IMR-90 (cell line): ENCODE results near the gene PHETA1. TPM values are rescaled to one million over a fixed set of nuclear protein-coding genes. Genes with fewer than 3 reads are reported as not detected.

Experiments used
- ATAC-seq: fragments of 200-7000 bp; cut with Tn5 transposase; 2 replicates; pipeline ENCODE4 v1.9.1; 2020; ENCODE audit warnings: low read depth, mild to moderate bottlenecking, moderate library complexity
- BruUV-seq: library from RNA; stranded (reverse); fragments of 400-500 nt; replicated peaks from 2 replicates; lab custom pipeline; 2021; lab: Mats Ljungman, UMichigan
- CTCF ChIA-PET: fragments of 300-600 bp; formaldehyde crosslinking; extraction: SDS; loops from one replicate; lab custom pipeline; 2021; ENCODE audit warnings: antibody characterized with exemption; lab: Yijun Ruan, JAX
- POLR2A ChIA-PET: fragments of 300-600 bp; sonication (Branson Sonifier 250); formaldehyde crosslinking; loops from one replicate; lab custom pipeline; 2022; ENCODE audit warnings: antibody characterized with exemption; ENCODE audit not compliant: unreplicated experiment; lab: Charles Lee
- DNase-seq: peaks from one replicate; pipeline ENCODE4 v3.0.0; 2013
- H2AFZ ChIP-seq: replicated peaks from 2 replicates; pipeline ENCODE3; 2013; ENCODE audit warnings: low read length, mild to moderate bottlenecking; ENCODE audit not compliant: poor library complexity
- H2AK5ac ChIP-seq: 2 replicates; pipeline ENCODE4 v1.6.1; 2013; ENCODE audit warnings: low read depth, low read length, inconsistent platforms
- H2AK9ac ChIP-seq: replicated peaks from 2 replicates; pipeline ENCODE3; 2013; ENCODE audit warnings: mild to moderate bottlenecking, low read depth, low read length, moderate library complexity; ENCODE audit not compliant: poor library complexity
- H2BK120ac ChIP-seq: 2 replicates; pipeline ENCODE4 v1.6.1; 2013; ENCODE audit warnings: low read depth, low read length, inconsistent platforms
- H2BK15ac ChIP-seq: 3 replicates; pipeline ENCODE4 v1.6.1; 2013; ENCODE audit warnings: low read depth, low read length, inconsistent platforms
- H2BK20ac ChIP-seq: 2 replicates; pipeline ENCODE4 v1.6.1; 2013; ENCODE audit warnings: low read depth, mild to moderate bottlenecking, inconsistent platforms, low read length, moderate library complexity
- H2BK5ac ChIP-seq: 2 replicates; pipeline ENCODE4 v1.6.1; 2013; ENCODE audit warnings: mild to moderate bottlenecking, low read depth, low read length, inconsistent platforms; ENCODE audit not compliant: poor library complexity, severe bottlenecking
- H3K14ac ChIP-seq: replicated peaks from 2 replicates; pipeline ENCODE4 v1.6.1; 2013; ENCODE audit warnings: low read depth, low read length, inconsistent platforms
- H3K18ac ChIP-seq: 2 replicates; pipeline ENCODE4 v1.6.1; 2013; ENCODE audit warnings: low read depth, low read length, control low read depth
- H3K23ac ChIP-seq: 2 replicates; pipeline ENCODE4 v1.6.1; 2013; ENCODE audit warnings: low read depth, low read length, inconsistent platforms
- H3K27ac ChIP-seq: 2 replicates; pipeline ENCODE4 v1.5.1; 2013; ENCODE audit warnings: mild to moderate bottlenecking, control low read depth, low read length; ENCODE audit not compliant: insufficient read depth
- H3K27me3 ChIP-seq: 2 replicates; pipeline ENCODE4 v1.6.1; 2013; ENCODE audit warnings: low read length; ENCODE audit not compliant: control insufficient read depth, insufficient read depth
- H3K36me3 ChIP-seq: 2 replicates; pipeline ENCODE4 v1.6.1; 2013; ENCODE audit warnings: low read length, mixed read lengths; ENCODE audit not compliant: control insufficient read depth, insufficient read depth
- H3K4ac ChIP-seq: 2 replicates; pipeline ENCODE4 v1.6.1; 2013; ENCODE audit warnings: low read depth, low read length, inconsistent platforms
- H3K4me1 ChIP-seq: 2 replicates; pipeline ENCODE4 v1.6.1; 2013; ENCODE audit warnings: low read length, mixed read lengths; ENCODE audit not compliant: control insufficient read depth, insufficient read depth
- H3K4me2 ChIP-seq: 2 replicates; pipeline ENCODE4 v1.6.1; 2013; ENCODE audit warnings: low read depth, mild to moderate bottlenecking, control low read depth, low read length, moderate library complexity
- H3K4me3 ChIP-seq: 2 replicates; pipeline ENCODE4 v1.5.1; 2013; ENCODE audit warnings: low read depth, mild to moderate bottlenecking, control low read depth, low read length, moderate library complexity; ENCODE audit not compliant: insufficient read depth
- H3K56ac ChIP-seq: 2 replicates; pipeline ENCODE4 v1.6.1; 2013; ENCODE audit warnings: low read length, inconsistent platforms; ENCODE audit not compliant: insufficient read depth; ENCODE audit errors: extremely low read depth
- H3K79me1 ChIP-seq, 2 experiments: 2 replicates each; pipeline ENCODE4 v1.6.1; 2013; ENCODE audit warnings: low read length in 2 of 2, inconsistent platforms in 1 of 2, low read depth in 1 of 2
- H3K9ac ChIP-seq: 2 replicates; pipeline ENCODE4 v1.6.1; 2013; ENCODE audit warnings: low read depth, low read length, control low read depth
- H3K9me1 ChIP-seq: 2 replicates; pipeline ENCODE4 v1.6.1; 2013; ENCODE audit warnings: low read length, inconsistent platforms; ENCODE audit not compliant: insufficient read depth
- H3K9me3 ChIP-seq: 2 replicates; pipeline ENCODE4 v1.6.1; 2013; ENCODE audit warnings: low read length; ENCODE audit not compliant: control insufficient read depth, insufficient read depth
- H4K20me1 ChIP-seq: 2 replicates; pipeline ENCODE4 v1.6.1; 2013; ENCODE audit warnings: low read length, inconsistent platforms; ENCODE audit not compliant: insufficient read depth
- H4K5ac ChIP-seq: 2 replicates; pipeline ENCODE4 v1.6.1; 2013; ENCODE audit warnings: mild to moderate bottlenecking, low read depth, low read length, control low read depth
- H4K8ac ChIP-seq, 2 experiments: 2 replicates each; pipeline ENCODE4 v1.6.1; 2013; ENCODE audit warnings: low read depth in 2 of 2, low read length in 2 of 2, control low read depth in 1 of 2, inconsistent platforms in 1 of 2
- H4K91ac ChIP-seq: 2 replicates; pipeline ENCODE4 v1.6.1; 2013; ENCODE audit warnings: low read depth, low read length, inconsistent platforms; ENCODE audit not compliant: insufficient read depth
- BHLHE40 ChIP-seq: fragments of 150-350 bp; IDR thresholded peaks from 2 replicates; pipeline ENCODE4 v1.6.1; 2016; ENCODE audit warnings: mild to moderate bottlenecking, low read depth, low read length
- CEBPB ChIP-seq: IDR thresholded peaks from 2 replicates; pipeline ENCODE4 v1.6.1; 2012; ENCODE audit warnings: low read depth, low read length, improper control_type of control experiment
- CHD1 ChIP-seq: IDR thresholded peaks from 2 replicates; pipeline ENCODE4 v1.6.1; 2012; ENCODE audit warnings: low read depth, low read length, improper control_type of control experiment
- FOS ChIP-seq: fragments of 150-350 bp; IDR thresholded peaks from 2 replicates; pipeline ENCODE4 v1.6.1; 2016; ENCODE audit warnings: low read depth, low read length
- MAFK ChIP-seq: IDR thresholded peaks from 2 replicates; pipeline ENCODE4 v1.6.1; 2012; ENCODE audit warnings: low read depth, low read length, improper control_type of control experiment
- MAZ ChIP-seq: IDR thresholded peaks from 2 replicates; pipeline ENCODE4 v1.6.1; 2012; ENCODE audit warnings: low read depth, mild to moderate bottlenecking, low read length, improper control_type of control experiment, moderate library complexity, borderline replicate concordance
- NFE2L2 ChIP-seq: fragments of 150-350 bp; IDR thresholded peaks from 2 replicates; pipeline ENCODE4 v1.6.1; 2016; ENCODE audit warnings: low read depth, mild to moderate bottlenecking, low read length
- POLR2A ChIP-seq: IDR thresholded peaks from 2 replicates; pipeline ENCODE4 v1.6.1; 2012; ENCODE audit warnings: mild to moderate bottlenecking, low read depth, low read length
- RAD21 ChIP-seq: IDR thresholded peaks from 2 replicates; pipeline ENCODE4 v1.6.1; 2012; ENCODE audit warnings: low read length, improper control_type of control experiment
- RCOR1 ChIP-seq: IDR thresholded peaks from 2 replicates; pipeline ENCODE4 v1.6.1; 2012; ENCODE audit warnings: mild to moderate bottlenecking, low read length, improper control_type of control experiment; ENCODE audit not compliant: insufficient replicate concordance
- RFX5 ChIP-seq: IDR thresholded peaks from 2 replicates; pipeline ENCODE4 v1.8.0; 2012; ENCODE audit warnings: low read depth, mild to moderate bottlenecking, low read length, moderate library complexity
- USF2 ChIP-seq: fragments of 150-350 bp; IDR thresholded peaks from 2 replicates; pipeline ENCODE4 v1.6.1; 2017; ENCODE audit warnings: mild to moderate bottlenecking, antibody characterized with exemption, low read length, low read depth
- WGBS, 2 experiments: methylation state at CpG; one replicate each; pipeline versions ENCODE4 v1.1.5 to v1.1.7; 2013; ENCODE audit warnings: missing lambda C conversion rate in 2 of 2; ENCODE audit not compliant: insufficient read length in 1 of 2; ENCODE audit errors: extremely low coverage in 2 of 2; 5-methylcytosine and 5-hydroxymethylcytosine counted together
- dilution Hi-C: fragments of 300-500 bp; cut with HindIII; formaldehyde crosslinking; loops from one replicate; pipeline ENCODE4 v1.14.3; 2018; ENCODE audit warnings: low sequenced_read_pairs; ENCODE audit not compliant: unreplicated experiment
- in situ Hi-C: fragments of 300-500 bp; cut with MboI; formaldehyde crosslinking; loops from 3 replicates; pipeline ENCODE4 v1.14.3; 2019; ENCODE audit warnings: low sequenced_read_pairs, inconsistent platforms, mixed read lengths
- intact Hi-C: fragments of 100-400 bp; cut with micrococcal nuclease; formaldehyde crosslinking; loops from 2 replicates; pipeline ENCODE4 v1.10.0; 2022
- polyA plus RNA-seq, 3 experiments: library from polyadenylated mRNA; depleted of rRNA; stranded (reverse); fragments of >200 nt; gene quantifications; 2 replicates each; pipeline ENCODE4 v1.2.3, GENCODE V29; 2012; ENCODE audit warnings: low replicate concordance in 1 of 3
- total RNA-seq: library from RNA; depleted of rRNA; stranded (reverse); fragments of >200 nt; gene quantifications from 2 replicates; pipeline ENCODE4 v1.2.3, GENCODE V29; 2012
- TF ChIP-seq, protein P1 (sequence below): conservative IDR thresholded peaks from 2 replicates; pipeline ENCODE4 v1.5.1; 2012; ENCODE audit warnings: mild to moderate bottlenecking, low read depth, low read length, improper control_type of control experiment

Gene PHETA1
- total and polyA plus RNA-seq, 2 of the 4 experiments (the other 2 are of a cell fraction): 3.2 to 6.6 TPM

DNA sequence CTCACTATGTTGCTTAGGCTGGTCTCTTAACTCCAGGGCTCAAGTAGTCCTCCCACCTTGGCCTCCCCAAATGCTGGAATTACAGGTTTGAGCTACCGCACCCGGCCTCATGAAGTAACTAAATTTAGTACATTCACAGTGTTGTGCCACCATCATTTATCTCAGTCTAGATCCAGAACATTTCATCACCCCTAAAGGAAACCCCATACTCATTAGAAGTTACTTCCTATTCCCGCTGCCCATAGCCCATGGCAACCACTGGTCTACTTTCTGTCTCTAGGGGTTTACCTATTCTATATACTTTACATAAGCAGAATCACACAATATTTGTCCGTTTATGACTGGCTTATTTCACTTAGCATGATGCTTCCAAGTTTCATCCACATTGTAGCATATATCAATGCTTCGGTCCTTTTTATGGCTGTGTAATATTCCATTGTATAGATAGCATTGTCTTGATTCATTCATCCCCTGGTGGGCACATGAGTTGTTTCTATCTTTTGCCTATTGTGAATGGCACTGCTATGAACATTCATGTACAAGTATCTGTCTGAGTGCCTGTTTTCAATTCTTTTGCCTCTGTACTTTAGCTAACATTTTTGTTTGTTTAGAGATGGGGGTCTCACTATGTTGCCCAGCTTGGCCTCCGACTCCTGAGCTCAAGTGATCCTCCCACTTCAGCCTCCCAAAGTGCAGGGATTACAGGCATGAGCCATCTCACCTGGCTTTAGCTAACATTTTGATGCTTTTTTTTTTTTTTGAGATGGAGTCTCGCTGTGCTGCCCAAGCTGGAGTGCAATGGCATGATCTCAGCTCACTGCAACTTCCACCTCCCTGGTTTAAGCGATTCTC, 26.7 kb upstream of the PHETA1 start (continued):
- no peak for TF ChIP-seq USF2

DNA sequence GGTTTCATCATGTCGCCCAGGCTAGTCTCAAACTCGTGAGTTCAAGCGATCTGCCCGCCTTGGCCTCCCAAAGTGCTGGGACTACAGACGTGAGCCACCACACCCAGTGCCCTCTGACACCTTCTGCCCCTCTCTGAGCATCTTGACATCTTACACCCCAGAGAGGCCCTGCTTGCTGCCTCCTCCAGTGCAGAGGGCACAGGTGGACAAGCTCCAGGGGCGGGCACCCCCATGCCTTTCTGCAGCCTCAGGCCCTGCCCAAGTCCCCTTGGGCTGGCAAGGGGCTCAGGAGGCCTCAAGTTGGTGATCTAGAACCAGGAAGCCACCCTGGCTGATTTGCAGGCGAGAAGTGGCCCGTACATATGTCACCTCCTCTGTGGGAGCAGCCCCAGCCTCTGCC, 25.6 kb upstream of the PHETA1 start:
- no TSS peak for BruUV-seq
- 88% methylated on average over 3 of the region's 8 CpGs; no CpG with 5 or more reads in 1 of the 2 experiments for WGBS, 2 experiments
- no peak for DNase-seq
- Histone ChIP-seq H3K79me1 (no peaks in the 10 kb centered on the region), H2BK20ac (no peak overlapping the region), H4K5ac (no peak overlapping the region), H2AFZ (no peak overlapping the region), H4K20me1 (no peaks in the 10 kb centered on the region), H3K4ac (no peak overlapping the region), H3K4me2 (no peak overlapping the region), H3K9me3 (no peaks in the 10 kb centered on the region), H2AK9ac (no peak overlapping the region), H2BK15ac (no peak overlapping the region; the same call in 2 of the 3 replicates), H3K56ac (no peak overlapping the region), H2AK5ac (no peak overlapping the region), H3K14ac (no peak overlapping the region), H3K4me3 (no peak overlapping the region), H4K91ac (no peak overlapping the region), H2BK5ac (no peak overlapping the region), H3K36me3 (no peaks in the 10 kb centered on the region), H2BK120ac (no peak overlapping the region), H3K27ac (no peak overlapping the region), H3K9me1 (no peaks in the 10 kb centered on the region), H3K18ac (no peak overlapping the region), H3K27me3 (peaks cover 5% of the 10 kb centered on the region; the same call in 1 of the 2 replicates), H3K9ac (no peak overlapping the region), H4K8ac (no peak overlapping the region), H3K4me1 (peaks cover 9% of the 10 kb centered on the region), H3K23ac (no peak overlapping the region)
- ChIA-PET POLR2A (no interaction called here), CTCF (interaction anchor here (1.2 kb wide), 1 partner anchor 57 kb away, joined by 3 read pairs; no protein-coding TSS in a partner anchor)
- in situ Hi-C loops (no loop called here), dilution Hi-C loops (no loop called here), intact Hi-C loops (no loop called here)
- no peak for ATAC-seq
- TF ChIP-seq MAZ (no peak), USF2 (no peak), RFX5 (no peak), BHLHE40 (no peak), RAD21 (no peak), RCOR1 (no peak), POLR2A (no peak), MAFK (no peak), CEBPB (no peak), CHD1 (no peak), NFE2L2 (no peak), FOS (no peak)
- TF ChIP-seq, protein P1, sequence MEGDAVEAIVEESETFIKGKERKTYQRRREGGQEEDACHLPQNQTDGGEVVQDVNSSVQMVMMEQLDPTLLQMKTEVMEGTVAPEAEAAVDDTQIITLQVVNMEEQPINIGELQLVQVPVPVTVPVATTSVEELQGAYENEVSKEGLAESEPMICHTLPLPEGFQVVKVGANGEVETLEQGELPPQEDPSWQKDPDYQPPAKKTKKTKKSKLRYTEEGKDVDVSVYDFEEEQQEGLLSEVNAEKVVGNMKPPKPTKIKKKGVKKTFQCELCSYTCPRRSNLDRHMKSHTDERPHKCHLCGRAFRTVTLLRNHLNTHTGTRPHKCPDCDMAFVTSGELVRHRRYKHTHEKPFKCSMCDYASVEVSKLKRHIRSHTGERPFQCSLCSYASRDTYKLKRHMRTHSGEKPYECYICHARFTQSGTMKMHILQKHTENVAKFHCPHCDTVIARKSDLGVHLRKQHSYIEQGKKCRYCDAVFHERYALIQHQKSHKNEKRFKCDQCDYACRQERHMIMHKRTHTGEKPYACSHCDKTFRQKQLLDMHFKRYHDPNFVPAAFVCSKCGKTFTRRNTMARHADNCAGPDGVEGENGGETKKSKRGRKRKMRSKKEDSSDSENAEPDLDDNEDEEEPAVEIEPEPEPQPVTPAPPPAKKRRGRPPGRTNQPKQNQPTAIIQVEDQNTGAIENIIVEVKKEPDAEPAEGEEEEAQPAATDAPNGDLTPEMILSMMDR: no peak
